Endometrial microvascular endothelial cells (primary cell): ENCODE measurements around the gene PNMA8B. TPM values are rescaled to one million over a fixed set of nuclear protein-coding genes. Genes with fewer than 3 reads are reported as not detected.
"Not testable (repeated sequence)": the region's sequence is repeated elsewhere in the genome, so short reads cannot be mapped to it uniquely, and the experiment has no call there.

ENCODE experiments used
- in situ Hi-C: cut with HindIII; loops from 2 replicates; pipeline ENCODE4 v1.10.0; 2017; ENCODE audit warnings: low sequenced_read_pairs, low pct_unique_long_range_greater_than_20kb; ENCODE audit errors: inconsistent ontology term
- total RNA-seq: library from RNA; depleted of rRNA; stranded (reverse); fragments of >200 nt; gene quantifications from one replicate; pipeline ENCODE4 v1.2.3, GENCODE V29; 2015; ENCODE audit errors: inconsistent ontology term

PNMA8B gene, protein sequence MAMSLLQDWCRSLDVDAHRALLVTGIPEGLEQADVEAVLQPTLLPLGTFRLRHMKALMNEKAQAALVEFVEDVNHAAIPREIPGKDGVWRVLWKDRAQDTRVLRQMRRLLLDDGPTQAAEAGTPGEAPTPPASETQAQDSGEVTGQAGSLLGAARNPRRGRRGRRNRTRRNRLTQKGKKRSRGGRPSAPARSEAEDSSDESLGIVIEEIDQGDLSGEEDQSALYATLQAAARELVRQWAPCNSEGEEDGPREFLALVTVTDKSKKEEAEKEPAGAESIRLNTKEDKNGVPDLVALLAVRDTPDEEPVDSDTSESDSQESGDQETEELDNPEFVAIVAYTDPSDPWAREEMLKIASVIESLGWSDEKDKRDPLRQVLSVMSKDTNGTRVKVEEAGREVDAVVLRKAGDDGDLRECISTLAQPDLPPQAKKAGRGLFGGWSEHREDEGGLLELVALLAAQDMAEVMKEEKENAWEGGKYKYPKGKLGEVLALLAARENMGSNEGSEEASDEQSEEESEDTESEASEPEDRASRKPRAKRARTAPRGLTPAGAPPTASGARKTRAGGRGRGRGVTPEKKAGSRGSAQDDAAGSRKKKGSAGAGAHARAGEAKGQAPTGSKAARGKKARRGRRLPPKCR
- total RNA-seq: not detected

DNA sequence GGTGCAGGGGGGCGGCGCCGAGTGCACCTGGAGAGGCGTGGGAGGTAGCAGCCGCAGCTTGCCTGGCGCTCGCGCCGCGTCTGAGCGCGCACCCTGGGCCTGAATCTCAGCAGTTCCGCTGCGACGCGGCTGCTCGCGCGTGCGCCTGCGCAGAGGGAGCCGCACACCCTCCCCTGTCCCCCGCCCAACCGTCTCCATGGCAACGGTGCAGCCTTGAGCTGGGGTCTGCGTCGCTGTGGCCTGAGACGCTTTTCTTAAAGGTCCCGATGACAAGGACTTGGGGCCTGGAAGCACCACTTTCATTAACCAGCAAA is at the start of gene PNMA8B:
PNMA8B (minus strand) TSS at position 82 of the 314 bp plus-strand sequence. CDS start 402 bp downstream, outside the sequence.
- in situ Hi-C loops: no loop called here

DNA sequence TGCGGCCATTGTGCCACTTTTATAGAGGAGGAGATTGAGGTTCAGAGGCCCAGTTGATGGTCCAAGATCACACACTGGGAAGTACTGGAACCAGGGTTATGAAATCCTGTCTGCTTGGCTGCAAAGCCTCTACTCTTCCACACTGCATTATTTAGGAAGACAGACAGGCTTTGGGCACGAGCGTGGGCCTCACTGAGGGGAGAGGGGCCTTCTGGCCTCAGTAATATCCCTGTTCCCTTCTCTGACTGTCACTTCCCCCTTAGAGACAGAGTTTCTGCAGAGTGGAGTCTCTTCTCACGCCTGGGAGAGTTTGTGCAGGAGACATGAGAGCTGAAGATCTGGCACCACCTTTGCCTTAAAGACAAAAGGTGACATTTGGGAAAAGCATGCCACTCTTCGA is 49.0 kb upstream of the PNMA8B start:
- in situ Hi-C loops: no loop called here

DNA sequence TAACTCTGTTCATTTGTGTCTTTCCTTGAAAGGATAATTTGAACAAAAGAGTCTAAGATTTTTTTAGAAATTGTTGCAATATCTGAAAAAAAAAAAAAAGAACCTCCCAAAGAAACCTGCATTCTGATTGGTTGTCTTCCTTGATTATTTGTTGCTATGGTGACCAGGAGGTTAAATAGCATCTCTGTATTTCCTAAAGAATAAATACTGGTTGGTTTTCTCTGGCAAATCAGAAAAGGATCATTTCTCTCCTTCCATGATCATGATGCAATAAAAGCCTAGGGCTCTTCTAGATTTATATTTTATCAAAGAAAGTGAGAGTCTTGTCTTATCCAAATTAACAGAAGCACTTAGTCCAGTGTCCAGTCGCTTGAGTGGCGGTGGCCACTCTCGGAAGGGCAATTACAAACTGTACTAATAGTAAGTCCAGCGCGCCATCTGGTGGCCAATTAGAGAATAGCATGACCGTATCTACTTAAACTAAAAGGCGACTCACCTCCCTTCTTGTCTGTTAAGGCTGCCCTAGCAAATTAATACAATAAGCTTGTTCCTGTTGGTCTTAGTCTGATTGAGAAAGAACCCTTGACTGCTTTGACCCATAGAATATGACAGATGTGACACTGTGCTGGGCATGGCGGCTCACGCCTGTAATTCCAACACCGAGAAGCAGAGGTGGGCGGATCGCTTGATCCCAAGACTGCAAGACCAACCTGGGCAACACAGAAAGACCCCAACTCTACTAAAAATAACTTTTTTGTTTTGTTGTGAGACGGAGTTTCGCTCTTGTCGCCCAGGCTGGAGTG is 47.0 kb upstream of the PNMA8B start:
- in situ Hi-C loops: no loop called here

DNA sequence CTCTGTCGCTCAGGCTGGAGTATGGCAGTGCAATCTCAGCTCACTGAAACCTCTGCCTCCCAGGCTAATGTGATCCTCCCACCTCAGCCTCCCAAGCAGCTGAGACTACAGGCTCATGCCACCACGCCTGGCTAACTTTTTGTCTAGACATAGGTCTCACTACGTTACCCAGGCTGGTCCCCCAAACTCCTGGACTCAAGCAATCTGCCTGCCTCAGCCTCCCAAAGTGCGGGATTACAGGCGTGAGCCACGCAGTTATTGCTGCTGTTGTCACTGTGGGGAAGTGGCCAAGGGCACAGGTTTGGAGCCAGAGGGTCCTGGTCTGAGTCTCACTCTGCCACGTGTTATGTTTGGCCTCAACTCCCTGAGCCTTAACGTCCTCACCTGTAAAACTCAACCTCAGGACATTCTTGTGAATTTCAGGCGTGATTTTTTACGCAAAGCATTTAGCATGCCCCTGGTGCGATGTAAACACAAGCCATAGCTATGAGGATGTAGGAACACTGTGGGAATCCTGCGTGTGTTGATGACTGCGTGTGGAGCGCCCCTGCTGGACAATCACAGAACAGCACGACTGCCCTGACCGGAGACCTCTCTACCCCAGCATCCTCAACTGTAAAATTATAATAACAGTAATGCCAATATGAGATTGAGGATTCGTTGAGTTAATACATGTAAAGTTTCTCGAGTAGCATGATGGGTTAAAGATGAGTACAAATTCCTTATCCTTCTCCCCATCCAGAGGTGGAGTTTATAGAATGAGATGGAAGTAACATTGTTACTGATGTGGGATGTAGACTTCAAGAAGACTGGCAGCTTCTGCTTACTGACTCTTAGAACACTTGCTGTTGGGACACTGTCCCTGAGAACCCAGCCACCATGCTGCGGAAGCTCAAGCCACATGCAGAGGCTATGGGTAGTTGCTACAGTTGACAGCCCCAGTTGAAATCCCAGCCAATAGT is 41.8 kb upstream of the PNMA8B start:
- in situ Hi-C loops: no loop called here

DNA sequence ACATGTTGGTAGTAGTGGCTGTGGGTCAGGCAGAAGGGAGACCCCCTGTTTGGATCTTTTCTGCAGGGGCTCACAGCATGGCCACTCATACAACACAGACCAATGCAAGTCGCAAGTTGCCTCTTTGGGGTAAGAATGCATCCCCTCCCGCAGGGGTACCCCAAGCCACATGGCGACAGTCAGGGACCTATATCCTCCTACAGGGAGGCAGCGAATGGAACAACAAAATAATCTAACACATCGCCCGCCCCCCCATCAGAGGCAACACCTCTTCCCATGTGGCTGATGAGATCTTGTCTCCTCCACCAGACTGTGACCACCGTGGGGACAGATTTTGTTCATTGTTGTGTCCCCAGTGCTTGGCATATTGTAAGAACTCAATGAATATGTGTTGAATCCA is 40.7 kb upstream of the PNMA8B start:
- in situ Hi-C loops: no loop called here

DNA sequence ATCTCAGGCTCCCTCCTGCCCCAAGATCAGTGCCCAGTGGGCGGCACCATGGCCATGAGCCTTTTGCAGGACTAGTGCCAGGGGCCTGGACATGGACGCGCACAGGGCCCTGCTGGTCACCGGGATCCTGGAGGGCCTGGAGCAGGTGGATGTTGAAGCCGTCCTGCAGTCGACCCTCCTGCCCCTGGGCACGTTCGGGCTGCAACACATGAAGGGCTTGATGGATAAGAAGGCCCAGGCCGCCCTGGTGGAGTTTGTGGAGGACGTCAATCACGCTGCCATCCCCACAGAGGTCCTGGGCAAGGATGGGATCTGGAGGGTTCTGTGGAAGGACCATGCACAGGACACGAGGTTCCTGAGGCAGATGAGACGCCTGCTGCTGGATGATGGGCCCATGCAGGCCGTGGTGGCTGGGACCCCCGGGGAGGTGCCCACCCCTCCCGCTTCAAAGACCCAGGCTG is 38.0 kb upstream of the PNMA8B start:
- in situ Hi-C loops: no loop called here

DNA sequence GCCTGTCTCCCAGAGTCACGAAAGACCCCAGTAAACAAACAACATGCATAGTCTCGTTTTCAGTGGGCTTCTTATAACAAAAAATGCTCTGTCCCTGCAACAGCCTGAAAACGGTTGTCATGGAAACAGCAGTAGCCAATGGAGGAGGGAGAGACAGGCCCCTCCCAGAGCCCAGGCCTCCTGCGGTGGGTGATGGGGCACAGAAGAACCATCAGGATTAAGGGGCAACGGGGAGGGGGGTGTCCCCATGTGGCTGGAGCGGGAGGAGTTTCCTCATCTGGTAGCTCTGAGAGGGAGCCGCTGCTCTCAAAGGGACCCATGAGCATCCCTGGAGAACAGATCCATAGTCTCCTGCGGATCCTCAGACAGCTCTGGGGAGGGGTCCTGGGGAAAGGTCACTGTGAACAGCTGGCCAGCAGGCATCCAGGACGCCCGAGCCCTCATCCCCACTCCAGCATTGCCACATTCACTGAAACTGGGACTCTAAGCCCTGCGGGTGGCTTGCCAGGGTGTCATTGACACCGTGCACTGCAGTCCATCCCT is 37.5 kb upstream of the PNMA8B start:
- in situ Hi-C loops: no loop called here

DNA sequence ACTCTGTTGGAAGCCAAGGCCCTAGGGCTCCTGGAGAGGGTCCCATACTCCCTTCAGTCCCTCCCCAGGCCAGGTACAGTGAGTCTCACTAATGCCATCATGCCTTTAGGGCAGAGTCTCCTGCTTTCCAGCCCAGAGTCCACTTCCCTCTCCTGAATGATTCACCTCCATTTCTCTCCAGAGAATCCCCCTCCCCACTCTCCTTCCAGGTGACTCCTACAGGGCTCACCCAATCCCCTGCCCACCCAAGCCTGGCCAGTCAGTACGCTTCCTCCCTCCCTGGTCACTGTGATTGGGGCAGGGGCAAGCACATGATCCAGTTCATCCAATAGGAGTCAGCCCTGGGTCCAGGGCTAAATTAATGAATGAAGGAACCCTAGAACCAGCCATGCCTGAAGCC is 35.0 kb upstream of the PNMA8B start:
- in situ Hi-C loops: no loop called here

DNA sequence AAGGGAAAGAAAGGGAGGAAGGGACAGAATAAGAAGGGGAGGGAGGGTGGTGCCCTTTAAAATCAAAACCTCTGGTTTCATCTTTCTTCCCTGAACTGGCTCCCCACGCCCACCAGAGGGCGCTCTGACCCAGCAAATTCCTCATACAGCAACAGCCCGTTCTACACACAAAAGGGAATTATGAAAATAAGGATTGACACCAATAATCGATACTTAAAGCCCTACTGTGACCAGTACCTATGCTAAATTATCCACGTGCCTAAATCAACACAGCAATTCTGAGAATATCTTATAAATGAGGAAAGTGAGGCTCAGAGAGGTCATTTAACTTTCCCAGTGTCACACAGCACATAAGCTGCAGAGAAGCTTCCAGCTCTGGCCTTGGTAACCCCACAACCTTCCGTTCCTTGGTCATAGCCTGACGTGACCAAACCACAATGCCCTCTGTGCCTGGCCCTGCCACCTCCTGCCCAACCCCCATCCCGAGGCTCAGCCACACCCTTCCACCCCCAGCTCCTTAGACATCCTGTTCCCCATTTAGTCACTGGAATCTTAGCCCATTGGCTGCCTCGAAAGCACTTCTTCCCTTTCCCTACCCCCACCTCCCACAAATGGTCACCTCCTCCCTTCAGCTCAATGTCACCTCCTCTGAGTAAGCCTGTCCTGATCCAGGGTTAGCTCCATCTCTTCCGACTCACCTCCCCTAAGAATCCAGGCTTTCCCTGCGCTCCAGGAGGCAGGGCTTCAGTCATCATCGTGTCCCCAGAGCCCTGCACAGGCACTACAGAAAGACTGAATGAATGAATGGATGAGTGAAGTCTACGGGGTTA is 34.2 kb upstream of the PNMA8B start:
- in situ Hi-C loops: no loop called here

DNA sequence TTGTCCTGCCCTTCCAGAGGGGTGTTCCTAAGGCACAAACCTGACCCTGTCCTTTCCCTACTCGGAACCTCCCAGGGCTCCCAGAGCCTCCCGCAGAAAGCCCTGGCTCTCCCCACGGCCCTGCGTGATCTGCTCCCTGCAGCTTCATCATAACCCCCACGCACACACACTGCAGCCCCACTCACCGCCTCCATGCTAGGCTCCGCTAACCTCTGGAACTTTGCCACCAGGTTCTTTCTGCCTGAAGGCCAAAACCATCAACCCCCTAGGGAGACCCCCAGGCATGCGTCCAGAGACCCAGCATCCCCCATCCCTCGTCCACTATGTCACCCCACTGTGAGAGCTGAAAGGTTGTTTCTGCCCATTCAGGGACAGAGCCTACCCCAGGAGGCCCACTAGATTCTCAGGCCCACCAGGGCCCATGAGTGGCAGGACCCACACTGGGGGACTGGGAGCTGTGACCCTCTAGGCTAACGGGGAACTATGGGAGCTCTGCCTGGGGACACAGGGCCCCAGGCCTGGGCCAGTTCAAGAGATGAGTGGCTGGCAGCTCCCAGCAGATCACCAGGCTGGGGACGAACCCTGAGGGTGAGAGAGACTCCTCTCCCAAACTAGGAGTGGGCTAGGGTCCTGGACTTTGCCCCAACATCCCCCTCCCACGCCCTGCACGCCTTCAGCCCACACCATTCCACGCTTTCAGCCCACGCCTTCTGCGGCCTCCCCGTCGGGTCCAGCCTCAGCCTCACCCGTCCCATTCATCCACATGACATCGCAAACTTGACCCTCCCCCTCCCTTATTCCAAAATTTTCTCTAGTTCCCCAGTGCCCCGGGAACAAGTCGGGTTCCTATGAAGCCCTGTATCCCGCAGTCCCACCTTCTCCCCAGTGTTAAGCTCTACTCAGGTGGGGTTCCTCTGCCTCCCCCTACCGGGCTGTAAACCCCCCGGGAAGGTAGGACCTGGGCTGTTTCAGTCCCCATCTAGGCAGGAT is 33.2 kb upstream of the PNMA8B start:
- in situ Hi-C loops: no loop called here

DNA sequence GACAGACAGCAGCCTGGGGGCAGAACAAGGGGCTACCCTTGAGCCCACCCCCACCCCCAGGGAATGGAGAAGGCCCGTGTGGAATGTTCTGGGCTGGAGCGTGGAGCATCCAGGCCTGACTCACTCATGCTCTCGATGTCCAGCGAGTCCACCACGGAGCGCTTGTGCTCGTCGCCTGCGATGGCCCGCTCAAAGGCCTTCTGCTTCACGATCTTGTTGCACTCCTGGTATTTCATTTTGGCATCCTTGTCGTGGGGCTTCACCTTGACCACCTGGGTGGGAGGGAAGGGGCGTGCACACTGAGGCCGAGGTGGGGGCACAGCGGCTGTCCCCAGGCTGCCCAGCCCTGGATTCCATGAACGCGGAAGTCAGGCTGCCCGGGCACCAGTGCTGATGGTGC is 31.1 kb upstream of the PNMA8B start:
- in situ Hi-C loops: not testable (repeated sequence)

DNA sequence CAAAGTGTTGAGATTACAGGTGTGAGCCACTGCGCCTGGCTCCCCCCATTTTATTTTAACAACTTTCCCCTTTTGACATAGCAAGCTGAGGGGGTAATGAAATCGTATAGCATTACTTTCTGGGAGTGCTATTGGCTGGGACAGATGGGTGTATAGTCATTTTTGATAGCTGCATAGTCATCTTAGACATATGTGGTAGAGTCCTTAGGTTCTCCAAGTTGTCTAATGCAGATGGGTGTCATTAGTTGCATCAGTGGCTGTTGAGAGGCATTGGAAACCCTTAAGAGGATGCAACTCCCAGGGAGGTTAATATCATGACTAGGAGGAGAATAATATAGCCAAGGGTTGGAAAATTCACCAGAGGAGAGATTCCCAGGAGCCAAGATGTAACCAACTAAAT is 28.6 kb upstream of the PNMA8B start:
- in situ Hi-C loops: no loop called here

DNA sequence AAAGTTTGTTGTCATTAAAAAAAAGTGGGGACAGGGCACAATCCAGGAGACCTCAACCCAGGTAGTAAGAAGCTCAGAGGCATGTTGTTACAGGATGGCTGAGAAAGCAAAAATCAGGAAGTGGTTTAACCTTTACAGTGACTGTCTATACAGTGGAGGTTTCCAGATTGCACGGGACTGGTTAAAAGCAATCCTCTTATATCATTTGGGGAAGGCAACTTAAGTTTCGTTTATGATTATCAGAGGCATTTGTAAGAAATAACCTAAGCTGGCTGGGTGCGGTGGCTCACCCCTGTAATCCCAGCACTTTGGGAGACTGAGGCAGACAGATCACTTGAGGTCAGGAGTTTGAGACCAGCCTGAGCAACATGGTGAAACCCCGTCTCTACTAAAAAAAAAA is 27.3 kb upstream of the PNMA8B start:
- in situ Hi-C loops: not testable (repeated sequence)

DNA sequence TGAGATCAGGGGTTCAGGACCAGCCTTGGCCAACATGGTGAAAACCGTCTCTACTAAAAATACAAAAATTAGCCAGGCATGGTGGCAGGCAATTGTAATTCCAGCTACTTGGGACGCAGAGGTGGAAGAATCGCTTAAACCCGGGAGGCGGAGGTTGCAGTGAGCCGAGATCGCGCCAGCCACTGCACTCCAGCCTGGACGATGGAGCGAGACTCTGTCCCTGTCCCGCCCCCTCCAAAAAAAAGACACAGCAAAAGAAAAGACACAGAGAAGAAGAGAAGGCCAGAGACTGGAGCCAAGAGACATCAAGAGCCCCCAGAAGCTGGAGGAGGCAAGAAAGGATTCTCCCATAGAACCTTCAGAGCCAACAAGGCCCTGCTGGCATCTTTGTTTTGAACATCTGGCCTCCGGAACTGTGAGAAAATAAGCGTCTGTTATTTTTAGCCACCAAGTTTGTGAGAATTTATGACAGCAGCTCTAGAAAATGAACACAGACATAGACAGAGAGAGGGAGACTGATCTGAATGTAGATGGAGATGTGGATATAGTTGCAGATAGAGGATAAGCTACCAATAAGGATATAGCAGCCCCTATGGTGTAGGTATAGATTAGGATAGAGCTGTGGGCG is 25.7 kb upstream of the PNMA8B start:
- in situ Hi-C loops: no loop called here

DNA sequence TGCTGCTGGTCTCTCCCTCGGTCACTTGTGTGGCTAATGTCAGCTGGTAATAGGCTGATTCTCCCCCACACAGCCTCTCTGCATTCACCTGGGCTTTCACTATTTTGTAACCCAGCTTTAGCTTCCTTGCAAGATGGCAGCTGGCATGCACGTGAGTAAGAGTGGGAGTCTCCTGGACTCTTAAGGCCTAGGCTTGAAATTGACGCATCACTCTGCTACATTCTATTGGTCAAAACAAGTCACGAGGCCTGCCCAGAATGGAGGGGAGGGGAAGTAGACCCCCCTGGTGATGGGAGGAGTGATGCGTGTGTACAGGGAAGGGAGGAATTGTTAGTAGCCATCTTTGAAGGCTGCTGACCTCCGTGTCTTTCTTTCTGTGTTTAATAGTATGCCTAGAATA is 24.9 kb upstream of the PNMA8B start:
- in situ Hi-C loops: no loop called here

DNA sequence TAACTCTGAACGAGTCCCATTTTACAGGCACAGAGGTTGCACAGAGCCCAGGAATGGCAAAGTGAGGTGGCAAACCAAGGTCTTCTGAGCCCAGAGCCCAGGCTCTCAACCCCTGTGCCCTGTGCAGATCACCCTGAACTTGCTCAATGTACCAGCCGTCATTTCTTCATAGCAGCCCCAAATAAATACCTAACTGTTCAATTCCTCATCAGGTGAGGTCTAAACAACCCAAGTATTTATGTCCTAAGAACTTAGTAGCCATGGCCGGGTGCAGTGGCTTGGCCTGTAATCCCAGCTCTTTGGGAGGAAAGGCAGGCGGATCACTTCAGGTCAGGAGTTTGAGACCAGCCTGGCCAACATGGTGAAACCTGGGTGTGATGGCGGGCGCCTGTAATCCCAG is 21.8 kb upstream of the PNMA8B start:
- in situ Hi-C loops: no loop called here
